ENCODE results near the gene MSI2. TPM values are rescaled to one million over a fixed set of nuclear protein-coding genes. Genes with fewer than 3 reads are reported as not detected.

MSI2 gene
- total and polyA plus RNA-seq, 2 donors (not counting 3 experiments of a cell fraction or from before 2014, with no cell fraction given): 20.9 to 59.3 TPM

DNA sequence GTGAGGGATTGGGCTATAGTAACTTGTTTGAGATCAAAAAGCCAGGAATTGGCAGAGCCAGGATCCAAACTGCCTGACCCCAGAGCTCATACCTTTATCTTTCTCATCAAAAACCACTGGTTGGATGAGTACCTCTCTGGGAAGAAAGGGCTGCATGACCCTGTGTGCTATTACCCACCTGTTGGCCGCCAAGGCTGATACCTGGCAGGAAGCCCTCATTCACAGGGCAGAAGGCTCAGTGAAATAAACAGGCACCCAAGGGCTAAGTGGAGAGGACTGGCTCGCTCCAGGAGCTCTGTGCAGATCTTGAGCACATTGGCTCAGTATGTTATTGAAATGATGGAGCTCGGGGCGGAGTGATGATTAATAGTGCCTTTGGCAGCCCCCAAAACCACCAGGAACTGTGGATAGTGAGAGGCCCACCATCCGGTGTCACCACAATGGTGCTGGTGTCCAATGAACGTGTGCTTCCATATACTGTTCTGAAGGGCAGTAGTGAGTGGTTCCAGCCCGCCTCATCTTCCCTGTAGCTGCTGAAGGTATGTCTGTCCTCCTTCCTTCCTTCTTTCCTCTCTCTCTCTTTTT, 197.6 kb downstream of the MSI2 start:
- Histone ChIP-seq H3K27ac (ENCODE audit: insufficient read depth, low read depth, low read length) (no peak overlapping the region), H3K79me2 (ENCODE audit: control insufficient read depth, insufficient read depth, low read length) (no peaks in the 10 kb centered on the region), H3K9ac (replicated peaks; ENCODE audit: extremely low read depth, insufficient read depth, low read length) (no peak overlapping the region), H3K36me3 (ENCODE audit: control insufficient read depth in 2 of 2, extremely low read depth in 1 of 2, insufficient read depth in 2 of 2, low read length in 2 of 2) (no peaks in the 10 kb centered on the region), H3K9me3 (replicated peaks; ENCODE audit: control insufficient read depth, insufficient read depth, low read length) (no peaks in the 10 kb centered on the region), H3K4me3 (replicated peaks in 1 of 3; ENCODE audit: insufficient read depth in 1 of 3, low read depth in 1 of 3, low read length in 3 of 3) (no peak overlapping the region), H2AFZ (ENCODE audit: low read depth, low read length) (no peak overlapping the region), H4K20me1 (replicated peaks; ENCODE audit: control insufficient read depth, extremely low read depth, insufficient read depth, low read length) (peaks cover 2% of the 10 kb centered on the region), H3K4me1 (ENCODE audit: control insufficient read depth, extremely low read depth, insufficient read depth, low read length) (no peaks in the 10 kb centered on the region), H3K27me3 (ENCODE audit: control insufficient read depth in 2 of 2, insufficient read depth in 2 of 2, low read length in 2 of 2) (no peaks in the 10 kb centered on the region), H3K9me1 (replicated peaks; ENCODE audit: control insufficient read depth, extremely low read depth, insufficient read depth, low read length) (no peaks in the 10 kb centered on the region), H3K4me2 (ENCODE audit: insufficient read depth, low read length) (no peak overlapping the region)
- intact Hi-C loops (cut with micrococcal nuclease) (no loop called here), dilution Hi-C loops (cut with MboI; ENCODE audit: extremely low pct_ligation_motif_present, low sequenced_read_pairs) (no loop called here)
- TF ChIP-seq FOS (IDR thresholded peaks at IDR 0.05; ENCODE audit: borderline replicate concordance, insufficient read depth, low read length): no peak
- TF ChIP-seq MYC (IDR thresholded peaks at IDR 0.05; ENCODE audit: low read depth, low read length): no peak
- no peak for TF ChIP-seq POLR2A (IDR thresholded peaks at IDR 0.05; ENCODE audit: low read depth, low read length)
- TF ChIP-seq GATA2 (IDR thresholded peaks at IDR 0.05; ENCODE audit: insufficient read depth, insufficient read length, low read depth, low read length): no peak
- TF ChIP-seq, protein P1, sequence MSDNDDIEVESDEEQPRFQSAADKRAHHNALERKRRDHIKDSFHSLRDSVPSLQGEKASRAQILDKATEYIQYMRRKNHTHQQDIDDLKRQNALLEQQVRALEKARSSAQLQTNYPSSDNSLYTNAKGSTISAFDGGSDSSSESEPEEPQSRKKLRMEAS (IDR thresholded peaks at IDR 0.05; ENCODE audit: insufficient read depth, insufficient read length): no peak
- TF ChIP-seq, protein P2, sequence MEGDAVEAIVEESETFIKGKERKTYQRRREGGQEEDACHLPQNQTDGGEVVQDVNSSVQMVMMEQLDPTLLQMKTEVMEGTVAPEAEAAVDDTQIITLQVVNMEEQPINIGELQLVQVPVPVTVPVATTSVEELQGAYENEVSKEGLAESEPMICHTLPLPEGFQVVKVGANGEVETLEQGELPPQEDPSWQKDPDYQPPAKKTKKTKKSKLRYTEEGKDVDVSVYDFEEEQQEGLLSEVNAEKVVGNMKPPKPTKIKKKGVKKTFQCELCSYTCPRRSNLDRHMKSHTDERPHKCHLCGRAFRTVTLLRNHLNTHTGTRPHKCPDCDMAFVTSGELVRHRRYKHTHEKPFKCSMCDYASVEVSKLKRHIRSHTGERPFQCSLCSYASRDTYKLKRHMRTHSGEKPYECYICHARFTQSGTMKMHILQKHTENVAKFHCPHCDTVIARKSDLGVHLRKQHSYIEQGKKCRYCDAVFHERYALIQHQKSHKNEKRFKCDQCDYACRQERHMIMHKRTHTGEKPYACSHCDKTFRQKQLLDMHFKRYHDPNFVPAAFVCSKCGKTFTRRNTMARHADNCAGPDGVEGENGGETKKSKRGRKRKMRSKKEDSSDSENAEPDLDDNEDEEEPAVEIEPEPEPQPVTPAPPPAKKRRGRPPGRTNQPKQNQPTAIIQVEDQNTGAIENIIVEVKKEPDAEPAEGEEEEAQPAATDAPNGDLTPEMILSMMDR (IDR thresholded peaks at IDR 0.05; ENCODE audit: extremely low read depth in 1 of 2, insufficient read depth in 1 of 2, low read depth in 1 of 2, low read length in 2 of 2): no peak
- TF ChIP-seq JUN (IDR thresholded peaks at IDR 0.05; ENCODE audit: borderline replicate concordance, insufficient read depth, insufficient read length, low read depth): no peak
- no peak for TF ChIP-seq EZH2 (IDR thresholded peaks at IDR 0.05; ENCODE audit: borderline replicate concordance, low read depth, low read length, severe bottlenecking)
- no peak for TF ChIP-seq POLR2AphosphoS5 (IDR thresholded peaks at IDR 0.05; ENCODE audit: insufficient read depth, low read depth, low read length)
- CTCF ChIA-PET: interaction anchor here (0.9 to 1.2 kb wide), 3 partner anchors 211 to 330 kb away, joined by 3 to 5 read pairs (median 3); no protein-coding TSS in a partner anchor
- no peak for FAIRE-seq
- BruUV-seq (replicated peaks): no TSS peak
- DNase-seq (ENCODE audit: low read depth, low spot score): no peak
- POLR2A ChIA-PET: no interaction called here

Data from endothelial cell of umbilical vein (primary cell).